Measurements from ENCODE around the gene EPB41L3.

DNA sequence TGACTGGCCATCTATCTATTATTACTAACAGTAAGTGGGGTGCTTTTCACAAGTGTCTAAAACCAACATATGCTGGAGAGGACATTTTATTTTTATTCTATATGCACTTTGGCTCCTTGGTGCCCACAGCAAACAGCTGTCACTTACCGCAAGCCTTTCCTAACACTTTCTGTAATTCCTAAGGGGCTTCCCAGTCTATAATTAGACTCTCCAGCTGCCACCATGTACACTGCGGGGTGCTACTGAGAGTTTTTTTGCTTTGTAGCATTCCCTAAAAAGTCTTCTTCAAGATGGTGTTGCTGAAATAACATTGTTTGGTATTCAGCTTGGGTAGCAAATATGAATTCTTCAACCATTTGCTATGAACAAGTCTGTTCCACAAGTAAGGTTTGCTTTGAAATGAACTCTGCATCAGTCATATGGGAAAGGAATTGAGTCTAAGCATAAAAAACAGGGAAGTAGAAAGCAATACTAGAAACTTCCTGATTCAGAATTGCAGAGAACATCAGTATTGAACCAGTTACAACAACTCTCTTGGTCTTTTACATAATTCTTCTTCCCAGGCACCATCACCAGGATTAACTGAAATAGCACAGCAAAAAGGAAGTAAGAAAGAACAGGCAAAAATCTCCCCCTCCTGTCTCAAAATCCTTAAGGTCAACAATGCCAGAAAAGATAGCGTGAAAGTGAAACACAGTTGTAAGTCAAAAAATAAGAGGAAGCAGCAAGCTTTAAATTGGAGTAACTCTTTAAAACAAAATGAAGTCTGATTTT lies 28.6 kb downstream of the EPB41L3 start:
- TF ChIP-seq, protein P1, sequence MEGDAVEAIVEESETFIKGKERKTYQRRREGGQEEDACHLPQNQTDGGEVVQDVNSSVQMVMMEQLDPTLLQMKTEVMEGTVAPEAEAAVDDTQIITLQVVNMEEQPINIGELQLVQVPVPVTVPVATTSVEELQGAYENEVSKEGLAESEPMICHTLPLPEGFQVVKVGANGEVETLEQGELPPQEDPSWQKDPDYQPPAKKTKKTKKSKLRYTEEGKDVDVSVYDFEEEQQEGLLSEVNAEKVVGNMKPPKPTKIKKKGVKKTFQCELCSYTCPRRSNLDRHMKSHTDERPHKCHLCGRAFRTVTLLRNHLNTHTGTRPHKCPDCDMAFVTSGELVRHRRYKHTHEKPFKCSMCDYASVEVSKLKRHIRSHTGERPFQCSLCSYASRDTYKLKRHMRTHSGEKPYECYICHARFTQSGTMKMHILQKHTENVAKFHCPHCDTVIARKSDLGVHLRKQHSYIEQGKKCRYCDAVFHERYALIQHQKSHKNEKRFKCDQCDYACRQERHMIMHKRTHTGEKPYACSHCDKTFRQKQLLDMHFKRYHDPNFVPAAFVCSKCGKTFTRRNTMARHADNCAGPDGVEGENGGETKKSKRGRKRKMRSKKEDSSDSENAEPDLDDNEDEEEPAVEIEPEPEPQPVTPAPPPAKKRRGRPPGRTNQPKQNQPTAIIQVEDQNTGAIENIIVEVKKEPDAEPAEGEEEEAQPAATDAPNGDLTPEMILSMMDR (IDR thresholded peaks at IDR 0.05): no peak
- TF ChIP-seq POLR2A (IDR thresholded peaks at IDR 0.05): no peak
